ENCODE measurements around the gene PLA2G6. TPM values are rescaled to one million over a fixed set of nuclear protein-coding genes. Genes with fewer than 3 reads are reported as not detected.

PLA2G6 gene
- total RNA-seq, 4 donors from 2014 or later = 12.9 to 24.2 (median 14.2) TPM

- Histone ChIP-seq H3K4me1 (peaks cover 0 to 10% (median 0%) of the 10 kb centered on the region in 3 donors), H3K9me3 (no peaks in the 10 kb centered on the region), H3K27me3 (no peaks in the 10 kb centered on the region), H3K36me3 (peaks cover 0 to 90% (median 5%) of the 10 kb centered on the region in 3 donors), H3K27ac (no peak overlapping the region), H3K4me3 (no peak overlapping the region)
- 100% methylated on average over 1 of the region's 1 CpG; no CpG with 5 or more reads in 1 of the 2 donors for whole genome bisulfite sequencing, 2 donors
- TF ChIP-seq CTCF (IDR thresholded peaks at IDR 0.05) (no peak), POLR2A (IDR thresholded peaks at IDR 0.05) (no peak)
- intact Hi-C loops (cut with DNase I) = no loop called here
- no peak for DNase-seq
Observed at GRCh38 chr22:38136607-38137006, 45.0 kb downstream of the PLA2G6 start.

GRCh38 chr22:38135133-38135706, 46.4 kb downstream of the PLA2G6 start:
- intact Hi-C loops (cut with DNase I) = no loop called here
- peaks cover 0 to 10% (median 0%) of the 10 kb centered on the region in 3 donors for H3K4me1 ChIP-seq
- H3K27me3 ChIP-seq = no peaks in the 10 kb centered on the region
- no peak for DNase-seq
- no peak for TF ChIP-seq POLR2A (IDR thresholded peaks at IDR 0.05)
- no peak for TF ChIP-seq CTCF (IDR thresholded peaks at IDR 0.05)
- no peak overlapping the region for H3K27ac ChIP-seq
- 60% methylated on average over 1 of the region's 4 CpGs; no CpG with 5 or more reads in 1 of the 2 donors for WGBS, 2 donors
- H3K36me3 ChIP-seq = peaks cover 0 to 87% (median 5%) of the 10 kb centered on the region in 3 donors
- H3K9me3 ChIP-seq = no peaks in the 10 kb centered on the region
- H3K4me3 ChIP-seq = no peak overlapping the region

GRCh38 chr22:38133331-38133730, 48.3 kb downstream of the PLA2G6 start:
- peaks cover 4 to 87% (median 5%) of the 10 kb centered on the region in 3 donors for H3K36me3 ChIP-seq
- H3K4me3 ChIP-seq = no peak overlapping the region
- no peaks in the 10 kb centered on the region for H3K27me3 ChIP-seq
- H3K4me1 ChIP-seq = peaks cover 0 to 10% (median 0%) of the 10 kb centered on the region in 3 donors
- no peaks in the 10 kb centered on the region for H3K9me3 ChIP-seq
- no peak for DNase-seq
- intact Hi-C loops (cut with DNase I) = no loop called here
- 100% methylated on average over 4 of the region's 4 CpGs; no CpG with 5 or more reads in 1 of the 2 donors for WGBS, 2 donors
- no peak for TF ChIP-seq CTCF (IDR thresholded peaks at IDR 0.05)
- H3K27ac ChIP-seq = no peak overlapping the region

DNA sequence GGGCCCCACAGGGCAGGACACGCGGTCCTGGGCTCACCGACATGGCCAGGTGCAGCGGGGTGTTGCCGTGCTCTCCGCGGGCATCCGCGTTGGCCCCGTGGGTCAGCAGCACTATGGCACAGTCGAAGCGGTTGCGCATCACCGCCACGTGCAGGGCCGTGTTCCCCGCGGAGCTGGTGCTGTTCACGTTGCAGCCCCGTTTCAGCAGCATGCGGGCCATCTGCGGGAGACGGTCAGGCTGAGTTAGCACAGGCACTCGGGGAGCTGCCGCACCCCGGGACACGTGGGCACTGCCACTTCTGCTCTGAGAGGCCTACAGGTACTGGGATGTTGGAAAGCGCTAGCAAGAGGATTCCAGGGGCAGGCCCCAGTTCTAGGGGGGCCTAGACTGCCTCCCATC, 48.8 kb downstream of the PLA2G6 start:
- 92% methylated on average over 19 of the region's 28 CpGs; no CpG with 5 or more reads in 1 of the 2 donors for WGBS, 2 donors
- Histone ChIP-seq H3K9me3 (no peaks in the 10 kb centered on the region), H3K36me3 (peaks cover 4 to 87% (median 5%) of the 10 kb centered on the region in 3 donors), H3K27me3 (no peaks in the 10 kb centered on the region), H3K4me1 (peaks cover 0 to 10% (median 0%) of the 10 kb centered on the region in 3 donors), H3K4me3 (no peak overlapping the region), H3K27ac (no peak overlapping the region)
- TF ChIP-seq POLR2A (IDR thresholded peaks at IDR 0.05) (no peak), CTCF (IDR thresholded peaks at IDR 0.05) (no peak)
- intact Hi-C loops (cut with DNase I) = no loop called here
- no peak for DNase-seq

- WGBS, 2 donors = 81 to 87% methylated on average over 7 of the region's 7 CpGs
- Histone ChIP-seq H3K9me3 (no peaks in the 10 kb centered on the region), H3K4me3 (no peak overlapping the region), H3K27me3 (no peaks in the 10 kb centered on the region), H3K27ac (no peak overlapping the region), H3K36me3 (peaks cover 4 to 87% (median 5%) of the 10 kb centered on the region in 3 donors), H3K4me1 (peaks cover 0 to 10% (median 0%) of the 10 kb centered on the region in 3 donors)
- no peak for DNase-seq
- intact Hi-C loops (cut with DNase I) = no loop called here
- TF ChIP-seq POLR2A (IDR thresholded peaks at IDR 0.05) = no peak
- TF ChIP-seq CTCF (IDR thresholded peaks at IDR 0.05) = no peak
Observed at GRCh38 chr22:38132136-38132535, 49.5 kb downstream of the PLA2G6 start.

All from esophagus squamous epithelium (tissue), 5 donors.